Measurements from ENCODE around the gene TNFAIP8L3.

The TNFAIP8L3 gene

DNA sequence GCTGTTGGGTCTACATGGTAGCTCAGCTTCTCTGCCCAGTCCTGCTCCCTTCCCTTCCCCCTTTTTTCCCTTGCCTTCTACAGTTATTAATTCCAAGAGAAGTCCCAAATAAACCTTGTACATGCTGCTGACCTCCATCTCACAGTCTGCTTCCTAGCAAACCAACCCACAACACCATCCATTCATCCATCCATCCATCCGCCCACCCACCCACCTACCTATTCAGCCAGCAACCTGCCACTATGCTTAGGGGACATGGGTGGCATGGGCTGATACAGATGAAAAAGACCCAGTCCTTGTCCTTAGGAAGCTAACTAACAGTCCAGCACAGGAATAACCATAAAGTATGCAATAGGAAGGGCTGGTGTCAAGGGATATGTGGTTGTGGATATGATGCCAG lies 5.7 kb downstream of the TNFAIP8L3 start:
- no peak for DNase-seq

DNA sequence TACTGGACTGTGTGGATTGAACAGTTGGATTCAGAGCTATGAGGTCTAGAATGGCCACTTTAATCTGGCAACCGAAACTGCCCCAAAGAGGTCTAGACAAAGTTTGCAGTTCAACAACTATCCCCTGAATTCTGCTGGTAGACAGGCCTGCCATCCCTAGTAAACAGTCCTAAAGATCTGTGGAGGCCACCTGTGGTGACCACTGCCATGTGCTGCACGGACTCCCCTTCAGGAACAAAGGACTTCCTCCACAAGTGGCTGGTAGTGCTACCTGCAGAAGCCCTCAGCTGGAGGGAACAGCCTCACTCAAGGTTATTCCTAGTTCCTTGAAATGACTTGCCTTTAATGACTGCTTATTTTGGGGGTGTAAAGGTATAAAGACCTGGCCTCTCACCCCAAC lies 6.1 kb downstream of the TNFAIP8L3 start:
- DNase-seq: no peak

DNA sequence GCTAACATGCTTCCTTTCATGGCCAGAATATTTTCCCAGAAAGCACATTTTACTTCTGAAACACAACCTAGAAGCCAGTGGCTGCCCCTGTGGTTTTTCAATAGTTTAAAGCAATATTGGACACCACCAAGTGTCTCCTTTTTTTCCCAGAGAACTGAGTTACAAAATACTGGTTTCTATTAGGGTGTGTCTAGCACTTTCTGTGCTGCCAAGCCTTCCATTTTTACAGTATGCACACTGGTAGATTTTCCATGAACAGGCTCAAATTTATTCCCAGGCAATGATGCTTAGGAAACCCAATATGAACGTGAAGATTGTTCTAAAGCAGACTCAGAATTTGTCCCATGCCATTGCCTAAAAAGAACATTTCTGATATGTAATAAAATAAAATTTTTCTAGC lies 7.2 kb downstream of the TNFAIP8L3 start:
- no peak for DNase-seq

DNA sequence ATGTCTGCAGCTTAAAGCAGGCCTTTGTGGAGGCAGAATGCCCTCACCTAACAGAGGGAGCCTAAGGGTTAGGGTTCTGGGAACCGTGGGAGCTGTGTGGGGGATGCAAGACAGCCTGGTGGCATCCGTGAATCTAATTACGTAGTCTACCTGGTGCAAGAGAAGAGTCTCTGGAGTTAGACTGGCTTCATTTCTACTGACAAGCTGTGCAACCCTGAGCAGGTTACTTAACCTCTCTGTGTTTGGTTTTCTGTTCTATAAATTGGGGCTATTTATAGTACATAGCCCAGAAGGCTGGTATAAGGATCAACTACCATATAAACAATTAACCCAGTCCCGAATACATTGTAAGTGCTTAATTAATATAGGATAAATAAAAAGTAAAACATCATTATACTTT lies 8.3 kb downstream of the TNFAIP8L3 start:
- DNase-seq: no peak

DNA sequence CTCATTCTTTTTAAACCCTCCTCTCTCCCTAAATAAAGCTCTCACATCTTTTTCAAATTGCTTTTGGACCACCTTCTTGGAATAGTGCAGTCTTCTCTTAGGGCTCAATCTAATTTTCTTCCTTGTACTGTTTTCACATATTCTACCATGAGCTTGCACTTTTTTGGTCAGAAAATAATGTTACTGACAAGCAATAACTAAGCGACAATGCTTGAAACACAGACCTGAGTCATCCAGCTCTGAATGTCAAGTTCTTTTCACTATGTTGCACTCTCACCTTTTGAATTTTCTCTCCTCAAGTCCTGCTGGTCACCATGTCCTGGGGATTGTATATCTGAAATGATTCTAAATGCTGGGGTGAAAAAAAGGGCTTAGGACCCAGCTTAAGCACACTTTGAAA lies 8.9 kb downstream of the TNFAIP8L3 start:
- DNase-seq: no peak

DNA sequence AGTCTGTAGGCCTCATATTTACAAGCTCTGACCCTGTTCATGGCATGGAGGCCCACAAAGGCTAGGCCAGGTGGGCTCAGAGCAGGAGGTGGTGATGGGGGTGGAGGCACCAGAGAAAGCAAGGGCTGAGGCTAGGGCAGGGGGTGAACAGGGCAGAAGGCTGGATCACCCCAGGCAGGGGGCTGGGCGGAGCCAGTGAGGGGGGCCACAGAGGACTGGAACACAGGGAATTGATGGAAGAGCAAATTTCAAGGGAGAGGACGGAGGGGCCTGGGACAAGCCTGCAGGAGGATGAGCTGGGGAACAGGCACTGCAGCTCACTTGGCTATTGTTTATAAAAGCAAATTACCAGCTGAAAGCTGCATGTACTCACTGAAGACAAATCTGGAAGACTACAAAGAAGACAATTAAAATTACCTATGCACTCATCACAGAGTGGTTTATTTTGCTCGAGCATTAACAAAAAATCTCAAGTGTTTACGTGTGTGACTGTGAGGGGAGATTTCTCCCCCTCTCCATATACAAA lies 11.0 kb downstream of the TNFAIP8L3 start:
- no peak for DNase-seq

DNA sequence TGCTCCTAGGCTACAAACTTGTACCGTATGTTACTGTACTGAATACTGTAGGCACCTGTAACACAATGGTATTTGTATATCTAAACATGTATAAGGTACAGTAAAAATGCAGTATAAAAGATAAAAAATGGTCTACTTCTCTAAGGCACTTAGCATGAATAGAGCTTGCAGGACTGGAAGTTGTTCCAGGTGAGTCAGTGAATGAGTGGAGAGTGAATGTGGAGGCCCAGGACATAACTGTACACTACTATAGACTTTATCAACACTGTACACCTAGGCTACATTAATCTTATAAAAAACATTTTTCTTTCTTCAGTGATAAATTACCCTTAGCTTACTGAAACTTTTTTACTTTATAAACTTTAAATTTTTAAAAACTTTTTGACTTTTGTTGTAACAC lies 12.5 kb downstream of the TNFAIP8L3 start:
- no peak for DNase-seq

DNA sequence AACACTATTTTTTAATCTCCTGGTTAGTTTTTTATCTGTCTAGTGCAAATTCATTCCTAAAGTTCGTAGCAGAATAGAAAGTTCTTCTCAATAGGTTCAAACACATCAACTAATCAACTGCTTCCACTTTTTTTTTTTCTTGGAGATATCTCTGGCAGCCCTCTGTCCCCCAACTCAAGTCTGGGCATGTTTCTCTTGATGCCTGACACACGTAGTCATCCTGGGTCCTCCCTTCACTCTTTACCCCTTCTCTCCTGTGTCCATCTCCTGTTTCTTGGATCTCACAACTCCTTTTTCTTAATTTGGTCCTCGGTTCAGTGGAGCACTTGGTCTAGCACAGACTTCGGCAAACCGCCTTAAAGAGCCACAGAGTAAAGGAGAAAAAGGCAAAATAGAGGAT lies 14.4 kb downstream of the TNFAIP8L3 start:
- DNase-seq: no peak

DNA sequence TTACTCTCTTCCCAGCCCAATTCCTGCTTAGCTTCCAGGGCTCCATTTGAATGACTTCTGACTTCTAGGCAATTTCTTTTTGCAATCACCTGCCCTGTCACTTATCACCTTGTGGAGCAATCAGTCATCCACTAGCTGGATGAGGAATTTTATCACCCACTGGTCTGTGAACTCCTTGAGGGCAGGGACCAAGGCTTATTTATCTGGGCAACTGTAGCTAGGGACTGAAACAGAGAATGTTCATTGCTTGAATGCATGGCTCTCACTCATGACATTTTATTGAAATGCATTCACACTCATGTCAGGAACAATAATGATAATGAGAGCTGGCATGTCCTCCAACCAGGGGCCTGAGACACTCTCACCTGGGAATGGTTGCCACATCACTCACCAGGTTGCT lies 15.5 kb downstream of the TNFAIP8L3 start:
- no peak for DNase-seq

DNA sequence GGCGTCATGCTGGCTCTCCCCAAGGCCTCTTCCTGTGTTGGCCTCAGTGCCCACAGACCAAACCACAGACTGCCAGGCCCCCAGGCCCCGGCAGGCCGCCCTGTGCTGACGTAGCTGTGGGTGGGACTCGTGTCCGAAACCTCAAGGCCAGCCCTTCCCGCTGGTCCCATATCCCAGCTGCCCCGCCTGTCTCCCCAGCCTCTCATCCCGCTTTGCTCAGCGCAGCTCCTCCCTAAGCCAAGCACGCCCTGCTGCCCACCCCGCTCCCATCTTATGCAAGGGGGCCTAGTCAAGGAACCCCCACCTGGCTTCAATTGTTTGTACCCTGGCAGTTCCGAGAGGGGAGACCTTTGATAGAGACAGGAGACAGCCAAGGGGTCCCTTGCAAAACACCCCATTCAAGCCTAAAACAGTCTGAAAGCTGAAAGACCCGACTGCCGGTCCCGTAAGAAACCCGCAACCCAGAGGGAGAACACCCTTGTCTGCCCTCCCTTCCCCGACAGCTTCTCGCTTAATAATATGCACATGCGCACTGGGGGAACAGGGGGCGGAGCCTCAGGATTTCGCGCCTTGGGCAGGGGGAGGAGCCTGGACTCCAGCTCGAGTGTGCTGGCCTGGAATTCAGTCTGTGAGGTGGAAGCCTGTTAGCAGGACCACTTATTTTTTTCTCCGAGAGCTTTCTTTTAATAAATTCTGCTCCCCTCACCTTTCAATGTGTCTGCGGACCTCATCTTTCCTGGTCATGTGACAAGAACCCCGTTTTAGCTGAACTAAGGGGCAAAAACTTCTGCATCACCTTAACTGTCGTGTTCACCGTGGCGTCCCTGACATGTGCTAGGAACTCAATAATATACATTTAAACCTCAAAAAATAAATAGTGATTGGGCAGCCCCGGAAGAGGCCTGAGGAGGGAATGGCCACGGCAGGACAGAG lies 17.2 kb downstream of the TNFAIP8L3 start:
- DNase-seq: no peak

DNA sequence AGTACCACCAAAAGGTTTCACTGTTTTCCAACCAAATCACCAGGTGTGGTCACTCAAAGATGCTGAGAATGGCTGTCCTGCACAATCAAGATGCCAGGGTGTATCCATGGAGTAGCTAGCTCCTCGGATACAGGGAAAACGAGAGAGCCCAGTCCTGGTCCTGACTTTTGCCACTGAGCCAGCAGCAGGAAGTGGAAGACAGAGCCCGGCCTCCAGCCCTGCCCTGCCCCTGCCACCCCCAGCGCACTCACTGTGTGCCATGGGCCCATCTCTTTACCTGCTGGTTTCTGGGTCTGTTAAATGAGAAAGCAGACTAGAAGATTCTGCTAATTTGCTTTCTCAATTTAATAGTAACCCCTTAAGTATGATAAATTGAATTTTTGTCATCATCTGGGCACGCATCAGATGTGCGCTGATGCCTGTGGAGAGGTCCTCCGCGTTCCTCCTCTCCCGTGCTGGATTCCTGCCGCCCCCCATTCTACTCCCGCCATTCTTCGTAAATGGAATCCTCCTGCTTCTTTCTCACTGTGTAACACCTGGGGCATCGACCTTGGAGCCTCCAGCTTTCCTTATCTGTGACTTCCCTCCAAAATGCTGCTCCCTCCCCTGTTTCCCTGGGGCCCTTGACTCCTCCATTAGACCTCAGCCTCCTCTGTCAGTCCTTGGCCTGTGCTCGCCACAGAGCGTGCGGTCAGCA lies 18.0 kb downstream of the TNFAIP8L3 start:
- no peak for DNase-seq

DNA sequence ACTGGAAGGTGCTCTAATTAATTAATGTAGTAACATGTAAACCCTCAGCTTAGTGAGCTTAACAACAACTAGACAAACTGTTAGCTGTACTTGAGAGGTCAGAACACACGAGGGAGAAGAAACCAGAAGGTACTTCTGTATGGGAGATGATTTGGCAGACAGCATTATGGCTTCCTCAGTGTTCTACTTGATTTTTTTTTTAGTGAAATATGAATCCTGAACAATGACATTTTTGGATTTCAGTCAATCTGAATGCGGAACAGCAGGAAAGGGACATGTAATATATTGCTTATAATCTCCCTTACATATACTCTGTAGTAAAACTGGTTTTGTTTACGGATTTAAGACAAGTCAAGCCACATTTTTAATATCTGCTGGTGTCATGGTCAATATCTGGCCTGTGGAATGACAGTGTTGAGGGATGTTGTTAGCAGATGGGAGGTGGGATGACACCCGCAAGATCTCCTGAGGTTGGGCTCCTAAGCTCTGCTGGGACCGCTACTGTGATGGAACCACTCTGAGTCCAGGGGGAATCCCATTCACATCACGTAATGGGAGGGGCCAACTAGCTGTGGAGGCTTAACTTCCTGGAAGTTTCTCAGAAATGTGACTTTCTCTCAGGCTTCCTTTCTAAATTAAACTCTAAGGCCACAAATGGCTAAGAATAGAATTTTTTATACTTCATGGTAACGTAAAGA lies 18.7 kb downstream of the TNFAIP8L3 start:
- DNase-seq: no peak

DNA sequence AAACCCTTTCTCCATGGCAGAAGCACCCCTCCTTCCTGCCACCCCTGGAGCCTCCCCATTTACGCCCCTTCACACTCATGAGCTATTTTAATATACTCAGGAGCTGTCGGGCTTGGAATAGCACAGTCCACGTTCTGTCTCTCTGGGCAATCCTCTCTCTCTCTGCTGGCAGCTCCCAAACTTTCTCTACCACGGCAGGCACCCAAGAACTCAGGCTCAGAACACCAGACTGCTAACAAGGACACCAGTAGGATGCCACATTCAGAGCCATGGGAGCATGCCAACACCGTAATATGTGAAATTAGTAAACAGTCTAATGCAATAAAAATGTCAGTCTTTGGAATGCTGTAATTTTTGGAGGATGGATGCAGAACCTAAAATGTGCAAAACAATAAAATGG lies 19.3 kb downstream of the TNFAIP8L3 start:
- DNase-seq: no peak

DNA sequence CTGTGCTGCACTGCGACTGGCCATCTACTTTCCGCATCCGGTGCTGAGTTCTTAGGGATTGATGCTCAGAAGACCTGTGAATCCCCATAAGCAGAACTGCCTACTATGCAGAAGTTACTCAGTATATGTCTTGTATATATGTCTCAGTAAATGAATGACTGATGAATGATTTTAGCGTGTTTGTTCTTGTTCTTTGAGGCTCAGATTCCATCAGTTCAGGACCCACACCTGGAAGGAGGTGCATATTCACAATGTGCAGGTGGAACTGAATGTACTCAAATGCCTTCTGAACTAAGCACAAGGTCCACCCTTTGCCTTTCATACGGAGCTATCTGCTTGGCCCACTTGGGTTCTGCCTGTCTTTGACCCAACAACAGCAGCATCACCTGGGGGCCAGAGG lies 19.8 kb downstream of the TNFAIP8L3 start:
- no peak for DNase-seq

DNA sequence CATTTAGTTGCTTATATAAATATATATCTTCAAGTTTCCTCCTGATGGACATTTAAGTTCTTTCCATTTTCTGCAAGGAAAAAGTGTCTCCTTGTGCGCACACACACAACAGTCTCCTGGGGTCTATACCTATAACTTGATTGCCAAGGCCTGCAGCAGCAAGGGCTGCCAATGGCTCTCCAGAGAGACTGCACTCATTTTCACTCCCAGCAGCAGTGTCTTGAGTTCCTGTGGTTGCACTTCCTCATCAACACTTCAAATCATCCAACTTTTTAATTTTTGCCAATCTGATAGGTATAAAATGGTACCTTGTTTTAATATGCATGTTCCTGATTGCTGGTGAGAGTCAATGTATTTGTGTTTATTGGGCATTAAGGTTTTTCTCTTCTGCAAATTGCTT lies 23.1 kb downstream of the TNFAIP8L3 start:
- DNase-seq: no peak

DNA sequence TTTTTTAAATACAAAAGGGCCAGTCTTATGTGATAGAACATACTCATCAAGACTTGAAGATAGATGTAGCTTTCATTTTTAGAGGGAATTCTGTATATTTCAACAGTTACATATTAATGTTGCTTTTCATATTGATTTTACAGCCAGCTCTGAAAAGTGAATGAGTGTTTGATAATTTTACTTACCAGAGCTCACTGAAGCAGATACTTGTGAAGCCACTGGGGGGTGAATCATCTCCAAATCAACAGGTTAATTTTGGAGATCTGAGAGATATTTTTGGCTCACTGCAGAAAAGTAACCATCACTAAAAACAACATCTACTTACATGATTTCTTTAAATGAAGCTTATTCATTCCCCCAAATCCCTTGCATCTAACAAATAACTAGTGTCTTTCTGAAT lies 24.7 kb downstream of the TNFAIP8L3 start:
- no peak for DNase-seq

DNA sequence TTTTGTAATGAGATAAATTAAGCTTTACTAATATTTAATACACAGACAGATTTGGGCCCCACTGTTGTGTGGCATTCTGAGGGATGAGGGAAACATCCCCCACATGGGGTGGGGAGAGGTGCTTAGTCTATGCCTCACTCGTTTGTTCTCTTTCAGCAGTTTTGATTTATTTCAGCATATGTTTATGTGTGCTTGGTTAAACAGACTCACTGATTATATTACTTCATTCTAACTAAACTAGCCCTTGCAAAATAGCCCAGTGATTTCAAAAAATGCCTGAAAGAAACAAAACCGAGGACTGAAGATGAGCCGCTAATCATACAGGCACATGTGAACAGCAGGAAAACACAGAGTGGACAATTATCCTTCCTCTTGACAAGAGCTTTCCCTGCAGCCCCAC lies 27.2 kb downstream of the TNFAIP8L3 start:
- no peak for DNase-seq

DNA sequence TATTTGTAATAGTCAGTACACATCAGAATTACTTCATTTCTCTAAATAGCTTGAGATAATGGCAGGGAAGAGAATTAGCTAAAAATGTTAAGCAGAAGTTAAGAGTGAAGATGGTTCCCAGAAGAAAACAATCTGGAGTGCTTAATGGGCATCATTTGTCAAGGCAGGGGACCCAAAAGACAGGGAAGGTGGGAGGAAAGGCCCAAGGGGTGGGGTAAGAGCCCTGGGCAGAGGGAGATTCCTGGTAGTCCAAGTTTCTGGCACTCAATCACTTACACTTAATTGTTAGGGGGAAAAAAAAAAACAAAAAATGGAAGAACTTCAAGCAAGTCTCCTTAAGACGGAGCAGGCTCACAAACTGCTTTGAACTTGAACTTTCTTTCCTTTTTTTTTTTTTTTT lies 28.9 kb downstream of the TNFAIP8L3 start:
- DNase-seq: no peak

DNA sequence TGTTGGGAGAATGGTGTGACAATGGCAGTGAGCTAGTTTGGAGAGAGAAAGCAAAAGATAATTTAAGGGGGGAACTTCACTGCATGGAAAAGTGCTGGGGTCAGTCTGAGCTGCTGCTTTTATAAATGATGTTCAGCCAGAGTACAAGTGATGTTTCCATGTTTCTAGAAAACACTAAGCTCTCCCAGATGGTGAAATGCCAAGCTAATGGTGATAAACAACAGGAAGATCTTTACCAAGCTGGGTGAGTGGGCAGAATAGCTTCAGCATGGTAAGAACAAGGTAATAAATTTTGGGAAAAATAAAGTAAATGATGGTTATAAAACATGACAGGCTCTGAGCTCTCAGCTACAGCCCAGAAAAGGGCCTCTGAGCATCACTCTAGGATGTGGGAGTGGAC lies 29.4 kb downstream of the TNFAIP8L3 start:
- no peak for DNase-seq

DNA sequence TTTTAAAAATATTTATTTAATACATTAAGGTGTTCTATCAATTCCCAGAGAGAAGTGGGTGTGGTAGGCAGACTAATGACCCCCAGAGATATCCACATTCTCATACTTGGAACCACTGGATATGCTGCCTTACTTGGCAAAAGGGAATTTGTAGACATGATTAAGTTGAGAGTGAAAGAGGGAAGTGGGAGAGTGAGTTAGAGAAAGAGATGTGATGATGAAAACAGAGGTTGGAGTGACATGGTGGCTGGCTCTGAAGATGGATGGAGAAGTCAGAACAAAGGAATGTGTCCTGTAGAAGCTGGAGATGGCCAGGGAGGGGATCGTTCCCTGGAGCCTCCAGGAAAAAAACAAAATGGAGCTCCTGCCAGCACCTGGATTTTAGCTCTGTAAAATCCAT lies 32.0 kb downstream of the TNFAIP8L3 start:
- DNase-seq: no peak

DNA sequence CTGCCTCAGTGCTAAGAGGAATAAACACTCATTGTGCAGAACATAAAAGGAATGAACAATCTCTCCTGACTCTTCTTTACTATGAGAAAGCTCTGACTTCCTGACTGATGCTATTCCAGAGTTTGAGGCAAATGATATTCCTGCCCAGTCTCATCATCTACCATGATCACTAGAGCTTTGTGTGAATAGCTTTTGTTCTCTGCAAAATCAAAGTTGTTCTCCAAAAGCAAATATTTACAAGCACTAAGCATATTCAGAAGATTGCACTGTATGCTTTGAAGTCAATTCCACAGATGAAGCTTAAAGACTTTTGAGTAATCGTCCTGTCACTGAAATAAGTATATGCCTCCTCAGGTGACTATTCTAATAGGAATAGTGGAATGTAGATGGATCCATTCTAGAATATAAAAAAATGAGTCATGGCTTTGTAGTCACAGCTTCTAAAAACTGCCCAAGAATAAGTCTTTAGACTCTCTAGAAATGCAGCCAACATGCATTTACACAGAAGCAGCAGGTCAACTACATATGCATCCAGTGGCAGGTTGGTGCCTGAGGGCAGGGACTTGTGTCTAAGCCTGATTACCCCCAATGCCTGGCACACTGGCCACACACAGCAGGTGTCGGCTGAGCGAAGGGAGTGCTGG lies 34.6 kb downstream of the TNFAIP8L3 start:
- DNase-seq: no peak

DNA sequence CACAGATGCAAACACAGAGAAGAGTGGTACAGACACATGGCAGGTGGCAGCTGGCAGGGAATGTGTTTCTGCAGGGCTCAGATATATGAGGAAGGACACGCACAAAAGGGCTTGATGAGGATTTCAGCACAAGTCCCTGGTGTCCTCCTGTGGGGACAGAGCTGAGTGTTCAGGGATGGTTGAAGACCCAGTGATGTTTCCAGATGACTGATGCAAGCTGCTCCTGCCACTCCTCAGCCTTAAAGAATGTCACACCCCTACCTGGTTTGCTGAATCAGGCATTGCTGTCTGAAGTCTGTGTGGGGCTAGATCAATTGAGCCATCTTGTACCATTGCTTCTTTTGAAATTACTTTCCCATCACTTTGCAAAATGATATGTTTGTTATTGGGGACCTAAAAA lies 40.2 kb downstream of the TNFAIP8L3 start:
- DNase-seq: no peak

DNA sequence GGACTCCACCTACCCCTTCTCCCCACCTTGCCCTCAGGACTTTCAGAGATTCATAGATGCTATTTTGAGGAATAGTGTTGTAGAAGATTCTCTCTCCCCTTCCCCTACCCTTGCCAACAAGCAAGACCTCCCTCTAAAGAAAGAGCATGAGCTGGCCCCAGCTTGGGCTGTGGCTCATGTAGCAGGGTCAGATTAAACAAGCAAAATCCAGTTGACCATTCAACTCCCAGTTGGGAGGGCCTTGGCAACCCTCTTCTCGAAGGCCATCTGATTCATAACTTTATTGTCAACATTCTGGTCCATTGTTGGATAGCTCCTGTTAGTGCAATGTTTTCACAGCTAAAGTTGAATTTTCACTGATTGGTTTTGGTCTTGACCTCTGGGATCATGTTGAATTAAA lies 41.1 kb downstream of the TNFAIP8L3 start:
- no peak for DNase-seq

Measured in amniotic stem cell (primary cell).